Activated CD8-positive, alpha-beta memory T cell treated with anti-CD3 and anti-CD28 coated beads, Interleukin-2, amount 50 U/mL, for 4 hours (primary cell): ENCODE data around the gene MST1.

Source experiments
- DNase-seq: peaks from one replicate; pipeline ENCODE4 v3.0.0-alpha.2; 2020

MST1 gene

DNA sequence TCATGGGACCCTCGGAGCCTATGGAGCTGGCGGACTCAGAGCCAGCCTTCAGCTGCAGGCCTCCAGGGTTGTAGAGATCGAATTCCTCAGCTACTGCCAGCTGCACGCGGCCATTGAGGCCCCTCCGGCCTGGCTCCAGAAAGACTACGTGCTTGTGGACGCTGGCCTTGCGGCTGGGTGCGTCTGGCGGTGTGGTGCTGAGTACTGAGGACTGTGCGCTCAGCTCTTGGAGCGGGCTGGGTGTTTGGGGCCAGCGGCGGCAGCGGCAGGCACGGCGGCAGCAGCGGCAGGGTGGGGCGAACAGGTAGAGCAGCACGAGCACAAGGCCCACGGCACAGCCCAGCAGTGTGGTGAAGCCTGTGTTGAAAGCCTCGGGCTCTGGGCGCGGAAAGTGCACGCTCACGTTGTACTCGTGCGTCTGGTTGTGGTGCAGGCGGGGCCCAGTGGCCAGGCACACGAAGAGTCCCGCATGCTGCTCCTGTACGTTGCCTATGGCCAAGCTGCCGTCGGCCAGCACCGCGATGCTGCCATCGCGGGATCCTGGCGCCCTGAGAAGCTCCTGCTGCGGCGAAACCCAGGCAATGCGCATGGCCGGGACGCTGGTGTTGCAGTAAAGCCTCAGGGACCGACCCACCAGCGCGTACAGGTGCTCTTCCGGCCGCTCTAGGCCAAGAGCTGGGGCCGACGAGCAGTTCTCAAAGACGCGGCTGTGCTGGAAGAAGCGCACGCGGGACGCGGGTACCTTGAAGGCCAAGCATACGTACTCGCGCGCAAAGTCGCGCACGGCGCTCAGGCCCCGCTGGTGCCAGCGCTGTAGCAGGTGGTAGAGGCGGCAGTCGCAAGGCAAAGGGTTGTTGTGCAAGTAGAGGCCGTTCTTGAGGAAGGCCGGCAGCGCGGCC is 28.9 kb upstream of the MST1 start:
- no peak for DNase-seq

DNA sequence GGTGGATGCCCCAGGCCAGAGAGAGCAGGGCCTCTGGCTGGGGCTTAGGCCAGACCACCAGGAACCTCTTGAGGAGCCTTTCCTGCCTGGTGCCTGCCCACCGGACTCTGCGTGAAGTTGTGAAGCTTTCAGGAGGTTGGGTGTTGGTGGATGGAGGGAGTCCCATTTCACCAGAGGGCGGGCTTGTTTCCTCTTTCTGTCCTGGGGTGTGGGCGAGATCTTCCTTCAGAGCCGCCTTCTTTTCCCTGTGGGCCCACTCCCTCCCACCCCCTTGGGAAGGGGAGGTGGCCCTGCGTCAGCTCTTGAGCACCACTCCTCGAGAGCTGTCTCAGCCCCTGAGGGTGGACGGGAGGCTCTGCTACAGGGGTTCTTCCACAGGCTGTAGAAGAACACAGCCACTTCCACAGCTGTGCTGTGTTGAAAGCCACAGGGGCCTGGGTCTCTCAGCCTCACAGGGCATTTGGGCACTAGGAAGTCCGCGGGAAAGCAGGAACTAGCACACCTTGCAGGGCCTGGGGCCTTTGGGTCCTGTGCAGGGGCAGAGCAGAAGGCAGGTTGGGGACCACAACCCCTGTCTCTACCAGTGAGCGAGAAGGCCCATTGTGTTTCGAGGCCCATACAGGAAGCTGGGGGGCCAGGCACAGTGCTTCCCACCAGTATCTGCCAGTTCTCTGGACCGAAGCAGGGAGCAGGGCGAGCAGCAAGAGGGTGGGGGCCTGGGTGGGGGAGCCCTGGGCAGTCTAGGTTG is 28.1 kb upstream of the MST1 start:
- DNase-seq: no peak

GRCh38 chr3:49716691-49717210 is 27.5 kb upstream of the MST1 start:
- DNase-seq: no peak

DNA sequence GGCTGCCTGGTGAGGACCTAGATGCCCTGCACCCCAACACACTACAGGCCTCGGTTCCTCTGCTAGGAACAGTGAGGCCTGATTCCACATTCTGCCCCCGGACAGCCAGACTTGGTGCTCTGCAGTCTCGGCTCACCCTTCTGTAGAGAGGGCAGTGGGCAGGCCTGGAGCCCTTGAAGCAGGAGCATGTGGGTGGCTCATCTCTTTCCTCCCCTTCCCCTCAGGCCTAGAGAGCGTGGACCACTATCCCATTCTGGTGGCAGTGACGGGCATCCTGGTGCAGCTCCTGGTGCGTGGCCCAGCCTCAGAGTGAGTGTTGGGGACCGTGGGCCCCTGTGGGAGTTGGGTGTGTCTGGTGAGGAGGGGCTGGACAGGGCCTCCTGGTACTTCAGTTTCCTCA is 26.9 kb upstream of the MST1 start:
- no peak for DNase-seq

GRCh38 chr3:49715611-49716121 is 26.4 kb upstream of the MST1 start:
- DNase-seq: no peak

- DNase-seq: peak; percentile 8
These were observed 25.7 kb upstream of the MST1 start for GRCh38 chr3:49714728-49715550.

GRCh38 chr3:49713336-49714105 is 24.2 kb upstream of the MST1 start:
- DNase-seq: no peak

DNA sequence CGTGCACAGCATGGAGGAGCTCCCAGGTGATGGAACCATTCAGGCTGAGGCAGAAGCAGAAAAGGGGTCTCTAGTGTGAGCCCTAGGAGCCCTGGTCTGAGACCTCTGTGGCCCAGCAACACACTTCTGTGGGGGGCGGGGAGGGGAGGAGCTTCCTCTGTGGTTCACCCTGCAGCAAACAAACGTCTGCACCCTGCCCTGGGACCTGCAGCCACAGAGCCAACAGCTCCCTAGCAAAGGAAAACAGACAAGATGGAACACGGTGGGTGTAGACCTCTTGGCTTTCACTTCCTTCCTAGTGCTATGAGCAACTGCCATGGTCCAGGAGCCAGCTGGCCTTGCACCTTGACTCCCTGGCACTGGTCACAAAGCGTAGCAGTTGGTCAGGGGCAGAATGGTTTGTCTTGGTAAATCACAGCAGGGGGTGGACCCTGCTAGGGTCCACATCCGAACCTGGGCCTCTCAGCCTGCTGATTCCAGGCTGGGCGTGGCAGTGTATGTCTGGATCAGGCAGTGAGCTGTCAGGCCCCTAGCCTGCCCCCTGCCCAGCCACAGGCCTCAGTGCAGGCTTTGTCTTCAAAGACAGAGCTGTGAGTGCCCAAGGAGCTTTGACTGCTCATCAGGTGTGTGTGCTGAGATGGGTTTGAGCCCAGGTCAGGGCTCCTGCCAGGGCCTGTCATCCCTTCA is 23.5 kb upstream of the MST1 start:
- DNase-seq: no peak

DNA sequence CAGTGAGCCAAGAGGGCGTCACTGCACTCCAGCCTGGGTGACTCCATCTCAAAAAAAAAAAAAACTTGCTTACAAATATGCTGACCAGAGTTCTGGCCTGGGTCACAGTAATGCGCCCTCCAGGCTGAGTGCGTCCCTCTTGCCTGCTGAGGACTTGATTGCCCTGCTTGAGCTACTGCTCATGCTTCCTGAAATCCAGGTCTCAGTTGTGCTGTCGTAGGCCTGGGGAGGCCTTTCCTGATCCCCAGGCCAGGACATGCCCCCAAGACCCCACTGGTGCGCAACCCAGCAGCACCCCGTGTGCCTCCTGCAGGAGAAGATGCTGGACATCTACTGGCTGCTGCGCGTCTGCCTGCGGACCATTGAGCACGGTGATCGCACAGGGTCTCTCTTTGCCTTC is 22.9 kb upstream of the MST1 start:
- no peak for DNase-seq

- DNase-seq: peak; percentile 11
These were observed 22.2 kb upstream of the MST1 start for GRCh38 chr3:49711489-49711888.

DNA sequence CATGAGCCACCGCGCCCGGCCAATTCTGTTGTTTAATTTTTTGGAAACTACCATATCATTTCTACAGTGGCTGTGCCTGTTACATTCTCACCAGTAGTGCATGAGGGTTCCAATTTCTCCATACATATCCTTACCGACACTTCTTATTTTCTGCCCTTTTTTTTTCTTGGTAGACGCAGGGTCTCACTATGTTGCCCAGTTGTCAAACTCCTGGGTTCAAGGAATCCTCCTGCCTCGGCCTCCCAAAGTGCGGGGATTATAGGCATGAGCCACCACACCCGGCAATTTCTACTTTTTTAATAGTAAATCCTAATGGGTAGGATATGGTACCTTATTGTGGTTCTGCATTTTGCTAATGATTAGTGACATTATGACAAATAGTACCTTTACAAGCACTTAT is 20.6 kb upstream of the MST1 start:
- no peak for DNase-seq

DNA sequence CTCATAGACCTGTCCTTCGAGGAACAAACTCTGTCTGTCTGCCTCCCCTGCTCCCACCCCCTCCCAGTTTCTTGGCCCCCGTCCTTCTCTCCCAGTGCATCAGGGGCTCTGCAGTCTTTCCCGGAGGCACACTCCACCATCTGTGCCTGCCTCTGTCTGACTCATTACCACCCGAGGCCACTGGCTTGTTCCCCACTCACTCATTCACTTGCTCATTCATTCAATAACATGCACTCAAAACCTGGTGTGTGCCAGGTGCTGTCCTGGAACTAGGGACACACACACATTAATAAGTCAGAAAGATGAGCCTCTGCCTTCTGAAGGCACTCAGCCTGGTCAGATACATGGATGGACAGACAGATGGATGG is 17.8 kb upstream of the MST1 start:
- no peak for DNase-seq

GRCh38 chr3:49706456-49707112 is 17.3 kb upstream of the MST1 start:
- no peak for DNase-seq

GRCh38 chr3:49705390-49705960 is 16.2 kb upstream of the MST1 start:
- DNase-seq: no peak

- no peak for DNase-seq
These were observed 15.4 kb upstream of the MST1 start for GRCh38 chr3:49704629-49705028.

- no peak for DNase-seq
These were observed 14.7 kb upstream of the MST1 start for GRCh38 chr3:49703956-49704355.

- DNase-seq: peak; percentile 63
These were observed 14.2 kb upstream of the MST1 start for GRCh38 chr3:49703443-49703927.

DNA sequence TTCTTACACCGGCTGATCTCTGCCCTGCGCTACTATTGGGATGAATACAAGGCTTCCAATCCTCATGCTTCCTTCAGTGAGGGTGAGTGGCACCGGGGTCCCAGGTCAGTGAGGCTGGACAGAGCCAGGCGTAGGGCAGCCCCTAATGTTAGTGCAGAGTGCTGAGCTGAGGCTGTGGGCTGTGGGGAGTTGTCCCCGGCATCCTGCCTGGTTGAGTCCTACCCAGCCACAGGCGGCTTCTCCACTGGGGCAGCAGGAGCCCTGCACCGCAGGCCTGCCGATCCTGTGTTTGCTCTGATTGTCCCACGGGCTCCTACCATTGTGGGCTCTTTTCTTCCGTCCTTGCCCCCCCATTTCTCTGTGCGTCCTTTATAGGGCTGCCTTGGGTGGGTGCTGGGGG is 13.4 kb upstream of the MST1 start:
- DNase-seq: no peak

GRCh38 chr3:49701388-49702077 is 12.3 kb upstream of the MST1 start:
- no peak for DNase-seq
